ENCODE results near the gene MAP3K7. TPM values are rescaled to one million over a fixed set of nuclear protein-coding genes. Genes with fewer than 3 reads are reported as not detected.

Gene MAP3K7
- 26.7 and 31.7 TPM in 2 replicates for total RNA-seq

GRCh38 chr6:90586836-90587638 lies at the start of gene MAP3K7:
TSS of gene MAP3K7 (minus strand) at chr6:90587072. CDS start at chr6:90586883, 189 bp downstream.

All from aortic smooth muscle cell (primary cell).